Kidney epithelial cell (primary cell): ENCODE data around the gene CFHR5. TPM values are rescaled to one million over a fixed set of nuclear protein-coding genes. Genes with fewer than 3 reads are reported as not detected.

Source experiments
- DNase-seq: peaks from one replicate; pipeline ENCODE4 v3.0.0-alpha.2; 2010; ENCODE audit warnings: low read depth
- H3K27me3 ChIP-seq: 2 replicates; pipeline ENCODE4 v1.6.0; 2011; ENCODE audit warnings: low read length; ENCODE audit not compliant: control insufficient read depth, insufficient read depth
- H3K36me3 ChIP-seq: 2 replicates; pipeline ENCODE4 v1.5.1; 2011; ENCODE audit warnings: low read length; ENCODE audit not compliant: control insufficient read depth, insufficient read depth
- H3K4me3 ChIP-seq: 2 replicates; pipeline ENCODE4 v1.5.1; 2011; ENCODE audit warnings: low read depth, mild to moderate bottlenecking, control low read depth, low read length
- CTCF ChIP-seq: IDR thresholded peaks from 2 replicates; pipeline ENCODE4 v1.5.1; 2011; ENCODE audit warnings: mild to moderate bottlenecking, moderate library complexity, low read length, control low read depth, inconsistent platforms; ENCODE audit not compliant: insufficient read depth, poor library complexity, severe bottlenecking
- total RNA-seq: library from RNA; depleted of rRNA; stranded (reverse); fragments of >200 nt; gene quantifications from 2 replicates; pipeline ENCODE4 v1.2.3, GENCODE V29; 2015

The CFHR5 gene
- total RNA-seq, 1 donor from 2014 or later = not detected

- Histone ChIP-seq H3K4me3 (no peak overlapping the region), H3K27me3 (no peaks in the 10 kb centered on the region), H3K36me3 (no peaks in the 10 kb centered on the region)
- TF ChIP-seq CTCF = no peak
- DNase-seq = no peak
Measured at GRCh38 chr1:197013234-197013633, 35.9 kb downstream of the CFHR5 start.

GRCh38 chr1:197016751-197017150, 39.4 kb downstream of the CFHR5 start:
- H3K27me3 ChIP-seq = no peaks in the 10 kb centered on the region
- no peak overlapping the region for H3K4me3 ChIP-seq
- DNase-seq = no peak
- no peak for TF ChIP-seq CTCF
- H3K36me3 ChIP-seq = no peaks in the 10 kb centered on the region

GRCh38 chr1:197017558-197018146, 40.3 kb downstream of the CFHR5 start:
- DNase-seq = no peak
- H3K27me3 ChIP-seq = no peaks in the 10 kb centered on the region

GRCh38 chr1:197021716-197022115, 44.4 kb downstream of the CFHR5 start:
- no peaks in the 10 kb centered on the region for H3K27me3 ChIP-seq
- no peak for DNase-seq

More at GRCh38 chr1:197017558-197018146, 40.3 kb downstream of the CFHR5 start:
- Histone ChIP-seq H3K36me3 (no peaks in the 10 kb centered on the region), H3K4me3 (no peak overlapping the region)
- no peak for TF ChIP-seq CTCF

GRCh38 chr1:197024460-197024859, 47.1 kb downstream of the CFHR5 start:
- TF ChIP-seq CTCF = no peak
- Histone ChIP-seq H3K4me3 (no peak overlapping the region), H3K27me3 (no peaks in the 10 kb centered on the region), H3K36me3 (no peaks in the 10 kb centered on the region)
- DNase-seq = no peak

More at GRCh38 chr1:197021716-197022115, 44.4 kb downstream of the CFHR5 start:
- H3K4me3 ChIP-seq = no peak overlapping the region
- TF ChIP-seq CTCF = no peak
- no peaks in the 10 kb centered on the region for H3K36me3 ChIP-seq

GRCh38 chr1:197027359-197027758, 50.0 kb downstream of the CFHR5 start:
- Histone ChIP-seq H3K4me3 (no peak overlapping the region), H3K27me3 (no peaks in the 10 kb centered on the region), H3K36me3 (no peaks in the 10 kb centered on the region)
- TF ChIP-seq CTCF = no peak
- DNase-seq = no peak
